ENCODE measurements around the gene PLA2G2D.

The PLA2G2D gene, protein sequence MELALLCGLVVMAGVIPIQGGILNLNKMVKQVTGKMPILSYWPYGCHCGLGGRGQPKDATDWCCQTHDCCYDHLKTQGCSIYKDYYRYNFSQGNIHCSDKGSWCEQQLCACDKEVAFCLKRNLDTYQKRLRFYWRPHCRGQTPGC

GRCh38 chr1:20119347-20119746 lies at the start of gene PLA2G2D:
Gene PLA2G2D, minus strand, starts transcription at chr1:20119536. Its CDS starts 38 bp downstream, at chr1:20119498.
- Histone ChIP-seq H3K9ac (ENCODE audit: low read depth, low read length) (no peak within 1 kb of the TSS), H3K27me3 (ENCODE audit: control insufficient read depth, insufficient read depth, low read length) (peaks cover 3% of the 10 kb centered on the region), H3K4me1 (ENCODE audit: control insufficient read depth, insufficient read depth, low read length) (no peaks in the 10 kb centered on the region), H3K9me3 (ENCODE audit: control insufficient read depth, insufficient read depth, low read length) (no peaks in the 10 kb centered on the region), H3K4me3 (ENCODE audit: low read depth, low read length) (no peak within 1 kb of the TSS), H3K36me3 (ENCODE audit: control insufficient read depth, insufficient read depth, low read length) (no peaks in the 10 kb centered on the region)

DNA sequence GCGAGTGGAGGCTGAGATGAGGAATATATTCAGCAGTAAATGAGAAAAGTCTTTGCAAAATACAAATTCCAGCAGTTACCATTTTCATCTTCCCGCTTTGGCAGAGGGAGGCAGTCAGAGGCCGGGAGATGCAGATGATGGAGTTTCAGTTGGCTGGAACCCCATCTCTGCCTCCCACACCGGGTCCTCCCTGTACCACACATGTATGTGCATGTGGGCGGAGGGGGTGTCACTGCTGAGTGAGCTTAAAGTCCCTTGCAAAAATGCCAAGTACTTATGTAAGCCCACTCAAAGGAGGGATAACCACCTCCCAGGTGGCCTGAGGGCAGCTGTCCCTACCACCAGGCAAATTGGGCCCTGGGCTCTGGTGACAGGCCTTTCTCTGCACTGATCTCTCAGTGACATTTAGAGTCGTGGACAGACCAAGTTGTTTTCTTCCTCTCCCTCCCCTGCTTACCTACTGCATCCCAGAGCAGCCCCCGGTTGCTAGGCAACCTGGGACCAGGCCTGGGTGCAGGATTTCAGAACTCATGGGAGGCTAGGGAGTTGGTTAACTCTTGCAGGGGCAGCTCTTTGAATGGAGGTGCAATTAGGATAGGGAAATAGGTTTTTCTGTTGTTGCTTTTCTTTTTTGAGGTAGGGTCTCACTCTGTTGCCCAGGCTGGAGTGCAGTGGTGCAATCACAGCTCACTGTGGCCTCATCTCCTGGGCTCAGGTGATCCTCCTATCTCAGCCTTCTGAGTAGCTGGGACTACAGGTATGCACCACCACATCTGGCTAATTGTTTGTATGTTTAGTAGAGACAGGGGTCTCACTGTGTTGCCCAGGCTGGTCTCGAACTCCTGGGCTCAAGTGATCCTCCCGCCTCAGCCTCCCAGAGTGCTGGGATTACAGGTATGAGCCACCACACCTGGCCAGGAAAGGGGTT lies 49.5 kb upstream of the PLA2G2D start:
- Histone ChIP-seq H3K9me3 (ENCODE audit: control insufficient read depth, insufficient read depth, low read length) (no peaks in the 10 kb centered on the region), H3K4me3 (ENCODE audit: low read depth, low read length) (no peak overlapping the region), H3K27me3 (ENCODE audit: control insufficient read depth, insufficient read depth, low read length) (no peaks in the 10 kb centered on the region), H3K4me1 (ENCODE audit: control insufficient read depth, insufficient read depth, low read length) (no peaks in the 10 kb centered on the region), H3K9ac (ENCODE audit: low read depth, low read length) (no peak overlapping the region), H3K36me3 (ENCODE audit: control insufficient read depth, insufficient read depth, low read length) (no peaks in the 10 kb centered on the region)

- H3K9ac ChIP-seq (ENCODE audit: low read depth, low read length), result no peak overlapping the region
- no peak overlapping the region for H3K4me3 ChIP-seq (ENCODE audit: low read depth, low read length)
- H3K9me3 ChIP-seq (ENCODE audit: control insufficient read depth, insufficient read depth, low read length), result no peaks in the 10 kb centered on the region
- H3K36me3 ChIP-seq (ENCODE audit: control insufficient read depth, insufficient read depth, low read length), result no peaks in the 10 kb centered on the region
- H3K27me3 ChIP-seq (ENCODE audit: control insufficient read depth, insufficient read depth, low read length), result no peaks in the 10 kb centered on the region
- no peaks in the 10 kb centered on the region for H3K4me1 ChIP-seq (ENCODE audit: control insufficient read depth, insufficient read depth, low read length)
These were observed 47.8 kb upstream of the PLA2G2D start for GRCh38 chr1:20167126-20167525.

DNA sequence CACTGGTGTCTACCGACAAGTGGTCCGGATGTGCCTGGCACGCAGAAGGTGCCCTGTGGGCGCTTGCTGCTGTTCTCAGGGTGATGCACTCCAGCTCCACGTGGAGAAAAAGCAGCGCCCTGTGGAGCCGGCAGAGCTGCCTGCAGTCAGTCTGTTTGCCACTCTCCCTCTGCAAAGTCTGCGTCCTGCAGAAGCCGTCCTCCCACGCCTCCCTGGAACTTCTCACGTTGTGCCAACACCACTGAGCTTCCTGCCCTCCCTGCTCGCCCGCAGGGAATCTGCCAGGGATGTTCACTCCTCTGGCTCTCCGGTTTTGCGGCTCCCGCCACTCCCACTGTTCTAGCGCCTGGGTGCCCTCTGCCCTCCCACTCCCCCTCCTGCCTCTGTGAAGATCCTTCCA lies 46.7 kb upstream of the PLA2G2D start:
- no peaks in the 10 kb centered on the region for H3K4me1 ChIP-seq (ENCODE audit: control insufficient read depth, insufficient read depth, low read length)
- H3K9ac ChIP-seq (ENCODE audit: low read depth, low read length), result no peak overlapping the region
- no peaks in the 10 kb centered on the region for H3K36me3 ChIP-seq (ENCODE audit: control insufficient read depth, insufficient read depth, low read length)
- H3K9me3 ChIP-seq (ENCODE audit: control insufficient read depth, insufficient read depth, low read length), result no peaks in the 10 kb centered on the region
- H3K4me3 ChIP-seq (ENCODE audit: low read depth, low read length), result no peak overlapping the region
- H3K27me3 ChIP-seq (ENCODE audit: control insufficient read depth, insufficient read depth, low read length), result no peaks in the 10 kb centered on the region

- H3K9ac ChIP-seq (ENCODE audit: low read depth, low read length), result no peak overlapping the region
- H3K27me3 ChIP-seq (ENCODE audit: control insufficient read depth, insufficient read depth, low read length), result no peaks in the 10 kb centered on the region
- no peak overlapping the region for H3K4me3 ChIP-seq (ENCODE audit: low read depth, low read length)
- no peaks in the 10 kb centered on the region for H3K36me3 ChIP-seq (ENCODE audit: control insufficient read depth, insufficient read depth, low read length)
- peaks cover 4% of the 10 kb centered on the region for H3K9me3 ChIP-seq (ENCODE audit: control insufficient read depth, insufficient read depth, low read length)
- no peaks in the 10 kb centered on the region for H3K4me1 ChIP-seq (ENCODE audit: control insufficient read depth, insufficient read depth, low read length)
These were observed 46.2 kb upstream of the PLA2G2D start for GRCh38 chr1:20165522-20165951.

GRCh38 chr1:20164694-20165202 lies 45.4 kb upstream of the PLA2G2D start:
- no peaks in the 10 kb centered on the region for H3K27me3 ChIP-seq (ENCODE audit: control insufficient read depth, insufficient read depth, low read length)
- H3K9ac ChIP-seq (ENCODE audit: low read depth, low read length), result no peak overlapping the region
- H3K9me3 ChIP-seq (ENCODE audit: control insufficient read depth, insufficient read depth, low read length), result peaks cover 9% of the 10 kb centered on the region

DNA sequence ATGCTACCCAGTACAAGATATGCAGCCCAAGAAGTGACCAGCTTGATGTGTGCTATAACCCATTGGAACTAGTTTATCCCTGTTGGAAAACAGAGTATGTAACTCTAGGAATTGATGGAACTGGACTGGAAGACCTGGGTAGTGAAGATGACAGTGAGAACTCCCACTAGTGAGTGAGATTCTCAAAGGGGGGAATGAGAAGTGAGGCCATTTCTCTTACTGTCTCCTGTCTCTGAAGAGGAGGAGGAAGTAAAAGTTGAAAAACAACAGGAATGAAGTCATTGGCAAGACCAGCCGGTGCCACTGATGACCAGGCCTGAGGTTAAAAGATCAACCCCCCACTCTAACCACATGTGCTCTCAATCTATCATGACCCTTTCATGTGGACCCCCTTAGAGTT lies 40.7 kb upstream of the PLA2G2D start:
- Histone ChIP-seq H3K9ac (ENCODE audit: low read depth, low read length) (no peak overlapping the region), H3K36me3 (ENCODE audit: control insufficient read depth, insufficient read depth, low read length) (no peaks in the 10 kb centered on the region), H3K4me3 (ENCODE audit: low read depth, low read length) (no peak overlapping the region), H3K9me3 (ENCODE audit: control insufficient read depth, insufficient read depth, low read length) (peaks cover 9% of the 10 kb centered on the region), H3K4me1 (ENCODE audit: control insufficient read depth, insufficient read depth, low read length) (no peaks in the 10 kb centered on the region), H3K27me3 (ENCODE audit: control insufficient read depth, insufficient read depth, low read length) (no peaks in the 10 kb centered on the region)

More at GRCh38 chr1:20164694-20165202, 45.4 kb upstream of the PLA2G2D start:
- no peaks in the 10 kb centered on the region for H3K4me1 ChIP-seq (ENCODE audit: control insufficient read depth, insufficient read depth, low read length)
- H3K4me3 ChIP-seq (ENCODE audit: low read depth, low read length), result no peak overlapping the region
- H3K36me3 ChIP-seq (ENCODE audit: control insufficient read depth, insufficient read depth, low read length), result no peaks in the 10 kb centered on the region

DNA sequence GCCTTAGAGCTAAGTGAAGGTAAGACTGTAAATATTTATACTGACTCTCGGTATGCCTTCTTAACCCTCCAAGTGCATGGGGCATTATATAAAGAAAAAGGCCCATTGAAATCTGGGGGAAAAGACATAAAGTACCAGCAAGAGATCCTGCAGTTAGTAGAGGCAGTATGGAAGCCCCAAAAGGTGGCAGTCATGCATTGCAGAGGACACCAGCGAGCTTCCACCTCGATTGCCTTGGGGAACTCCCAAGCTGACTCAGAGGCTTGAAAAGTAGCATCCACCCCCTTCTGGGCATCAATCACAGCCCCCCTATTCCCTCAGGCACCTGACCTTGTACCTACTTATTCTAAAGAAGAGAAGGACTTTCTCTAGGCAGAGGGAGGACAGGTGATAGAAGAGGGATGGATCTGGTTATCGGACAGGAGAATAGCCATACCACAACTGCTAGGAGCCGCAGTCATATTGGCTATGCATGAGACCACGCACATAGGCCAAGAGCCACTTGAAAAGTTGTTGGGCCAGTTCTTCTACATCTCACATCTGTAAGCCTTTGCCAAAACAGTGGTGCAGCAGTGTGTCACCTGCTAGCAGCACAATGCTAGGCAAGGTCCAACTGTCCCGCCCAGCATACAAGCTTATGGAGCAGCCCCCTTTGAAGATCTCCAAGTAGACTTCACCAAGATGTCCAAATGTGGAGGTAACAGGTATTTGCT lies 39.2 kb upstream of the PLA2G2D start:
- no peaks in the 10 kb centered on the region for H3K36me3 ChIP-seq (ENCODE audit: control insufficient read depth, insufficient read depth, low read length)
- H3K4me1 ChIP-seq (ENCODE audit: control insufficient read depth, insufficient read depth, low read length), result no peaks in the 10 kb centered on the region
- H3K4me3 ChIP-seq (ENCODE audit: low read depth, low read length), result no peak overlapping the region
- no peaks in the 10 kb centered on the region for H3K27me3 ChIP-seq (ENCODE audit: control insufficient read depth, insufficient read depth, low read length)
- H3K9ac ChIP-seq (ENCODE audit: low read depth, low read length), result no peak overlapping the region
- H3K9me3 ChIP-seq (ENCODE audit: control insufficient read depth, insufficient read depth, low read length), result peaks cover 9% of the 10 kb centered on the region

DNA sequence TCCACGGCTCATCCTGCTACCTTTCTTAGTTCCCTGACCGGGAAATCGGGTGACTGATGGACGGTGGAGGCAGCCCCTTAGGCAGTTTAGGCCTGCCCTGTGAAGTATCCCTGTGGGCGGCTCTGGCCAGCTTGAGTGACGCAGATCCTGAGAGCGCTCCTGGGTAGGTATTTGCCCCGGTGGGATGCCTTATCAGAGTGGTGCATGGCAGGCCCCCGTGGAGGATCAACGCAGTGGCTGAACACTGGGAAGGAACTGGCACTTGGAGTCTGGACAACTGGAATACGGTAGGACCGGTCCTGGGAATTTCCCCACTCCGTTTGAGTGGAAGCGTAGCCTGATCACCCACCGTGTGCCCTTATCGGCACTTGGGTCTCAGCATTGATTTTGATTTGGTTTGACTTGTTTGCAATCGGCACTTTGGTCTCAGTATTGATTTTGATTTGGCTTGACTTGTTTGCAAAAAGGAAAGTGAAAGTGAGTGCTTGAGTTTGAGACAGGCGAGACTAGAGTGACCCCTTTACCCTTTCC lies 35.0 kb upstream of the PLA2G2D start:
- Histone ChIP-seq H3K36me3 (ENCODE audit: control insufficient read depth, insufficient read depth, low read length) (no peaks in the 10 kb centered on the region), H3K9ac (ENCODE audit: low read depth, low read length) (no peak overlapping the region), H3K4me3 (ENCODE audit: low read depth, low read length) (no peak overlapping the region), H3K4me1 (ENCODE audit: control insufficient read depth, insufficient read depth, low read length) (peaks cover 8% of the 10 kb centered on the region), H3K9me3 (ENCODE audit: control insufficient read depth, insufficient read depth, low read length) (no peaks in the 10 kb centered on the region), H3K27me3 (ENCODE audit: control insufficient read depth, insufficient read depth, low read length) (no peaks in the 10 kb centered on the region)

DNA sequence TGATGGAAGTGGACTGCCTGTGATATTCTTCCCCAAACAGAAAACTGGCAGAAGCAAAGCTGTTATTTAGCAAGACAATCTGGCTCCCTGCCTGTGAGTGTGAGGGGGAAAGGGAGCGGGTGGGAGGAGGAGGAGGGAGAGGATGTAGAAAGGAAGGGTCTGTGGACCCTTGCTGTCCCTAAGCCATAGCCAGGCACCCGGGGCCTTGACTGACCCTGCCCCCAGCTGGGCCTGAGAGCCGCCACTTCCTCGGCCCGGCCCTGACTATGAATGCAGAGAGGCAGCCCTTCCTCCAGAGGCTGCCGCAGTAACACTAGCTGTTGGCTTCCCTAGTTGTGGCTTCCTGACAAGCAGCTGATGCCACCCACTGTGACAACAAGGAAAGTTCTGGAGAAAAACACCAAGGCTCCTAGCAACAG lies 33.7 kb upstream of the PLA2G2D start:
- no peaks in the 10 kb centered on the region for H3K36me3 ChIP-seq (ENCODE audit: control insufficient read depth, insufficient read depth, low read length)
- H3K4me1 ChIP-seq (ENCODE audit: control insufficient read depth, insufficient read depth, low read length), result peaks cover 8% of the 10 kb centered on the region
- no peak overlapping the region for H3K9ac ChIP-seq (ENCODE audit: low read depth, low read length)
- H3K9me3 ChIP-seq (ENCODE audit: control insufficient read depth, insufficient read depth, low read length), result no peaks in the 10 kb centered on the region
- no peak overlapping the region for H3K4me3 ChIP-seq (ENCODE audit: low read depth, low read length)
- no peaks in the 10 kb centered on the region for H3K27me3 ChIP-seq (ENCODE audit: control insufficient read depth, insufficient read depth, low read length)

GRCh38 chr1:20152599-20152930 lies 33.2 kb upstream of the PLA2G2D start:
- Histone ChIP-seq H3K9ac (ENCODE audit: low read depth, low read length) (no peak overlapping the region), H3K27me3 (ENCODE audit: control insufficient read depth, insufficient read depth, low read length) (no peaks in the 10 kb centered on the region), H3K36me3 (ENCODE audit: control insufficient read depth, insufficient read depth, low read length) (no peaks in the 10 kb centered on the region), H3K9me3 (ENCODE audit: control insufficient read depth, insufficient read depth, low read length) (no peaks in the 10 kb centered on the region), H3K4me3 (ENCODE audit: low read depth, low read length) (no peak overlapping the region), H3K4me1 (ENCODE audit: control insufficient read depth, insufficient read depth, low read length) (peaks cover 8% of the 10 kb centered on the region)

Data from iPS-15b (cell line).